GM18507 (cell line): ENCODE measurements around the gene AXL.

Source experiments
- DNase-seq: peaks from one replicate; pipeline ENCODE4 v3.0.0; 2011; ENCODE audit warnings: low read depth; ENCODE audit not compliant: insufficient read length; ENCODE audit errors: extremely low spot score
- FAIRE-seq: peaks from 2 replicates; lab custom pipeline; 2011; peaks lifted over from hg19 to GRCh38; lab: Jason Lieb, UNC

AXL gene

GRCh38 chr19:41302624-41303351, 83.8 kb downstream of the AXL start:
- DNase-seq (peak; percentile 33), FAIRE-seq (peak; percentile 95)

GRCh38 chr19:41303954-41304353, 84.9 kb downstream of the AXL start:
- FAIRE-seq (no peak), DNase-seq (no peak)

- DNase-seq, result no peak
- no peak for FAIRE-seq
Observed at GRCh38 chr19:41304706-41305483, 85.9 kb downstream of the AXL start.

- DNase-seq, result no peak
- FAIRE-seq, result no peak
Observed at GRCh38 chr19:41305927-41306793, 87.1 kb downstream of the AXL start.

- DNase-seq, result no peak
- no peak for FAIRE-seq
Observed at GRCh38 chr19:41307090-41307875, 88.3 kb downstream of the AXL start.

- FAIRE-seq, result no peak
- no peak for DNase-seq
Observed at GRCh38 chr19:41307954-41308449, 89.0 kb downstream of the AXL start.

- DNase-seq (peak; percentile 48), FAIRE-seq (peak; percentile 86)
Observed at GRCh38 chr19:41308450-41309179, 89.6 kb downstream of the AXL start.

- FAIRE-seq (no peak), DNase-seq (no peak)
Observed at GRCh38 chr19:41309180-41310032, 90.4 kb downstream of the AXL start.

GRCh38 chr19:41310033-41310831, 91.2 kb downstream of the AXL start, which contains the start of gene CCDC97:
TSS of gene CCDC97 (plus strand) at chr19:41310172. CDS start at chr19:41310311, 139 bp downstream.
- DNase-seq (peak; percentile 82), FAIRE-seq (peak; percentile 77)

GRCh38 chr19:41311072-41311471, 92.0 kb downstream of the AXL start:
- FAIRE-seq, result no peak
- DNase-seq, result no peak
